ENCODE data around the gene ITIH1.
A peak's percentile ranks its signal among the peaks of the same experiment; 100 is the strongest.

The ITIH1 gene

GRCh38 chr3:52809149-52809548, 31.8 kb downstream of the ITIH1 start:
- DNase-seq (ENCODE audit: low read depth), result no peak
- Histone ChIP-seq H3K27me3 (replicated peaks; ENCODE audit: control insufficient read depth, insufficient read depth, low read length) (peaks cover 31% of the 10 kb centered on the region), H3K9me3 (ENCODE audit: control insufficient read depth, low read length) (no peaks in the 10 kb centered on the region), H3K9ac (ENCODE audit: low read length) (no peak overlapping the region), H3K4me3 (ENCODE audit: low read length) (no peak overlapping the region), H3K36me3 (ENCODE audit: control insufficient read depth, insufficient read depth, low read length, severe bottlenecking) (no peaks in the 10 kb centered on the region), H3K4me1 (ENCODE audit: control insufficient read depth, insufficient read depth, low read length) (no peaks in the 10 kb centered on the region)

DNA sequence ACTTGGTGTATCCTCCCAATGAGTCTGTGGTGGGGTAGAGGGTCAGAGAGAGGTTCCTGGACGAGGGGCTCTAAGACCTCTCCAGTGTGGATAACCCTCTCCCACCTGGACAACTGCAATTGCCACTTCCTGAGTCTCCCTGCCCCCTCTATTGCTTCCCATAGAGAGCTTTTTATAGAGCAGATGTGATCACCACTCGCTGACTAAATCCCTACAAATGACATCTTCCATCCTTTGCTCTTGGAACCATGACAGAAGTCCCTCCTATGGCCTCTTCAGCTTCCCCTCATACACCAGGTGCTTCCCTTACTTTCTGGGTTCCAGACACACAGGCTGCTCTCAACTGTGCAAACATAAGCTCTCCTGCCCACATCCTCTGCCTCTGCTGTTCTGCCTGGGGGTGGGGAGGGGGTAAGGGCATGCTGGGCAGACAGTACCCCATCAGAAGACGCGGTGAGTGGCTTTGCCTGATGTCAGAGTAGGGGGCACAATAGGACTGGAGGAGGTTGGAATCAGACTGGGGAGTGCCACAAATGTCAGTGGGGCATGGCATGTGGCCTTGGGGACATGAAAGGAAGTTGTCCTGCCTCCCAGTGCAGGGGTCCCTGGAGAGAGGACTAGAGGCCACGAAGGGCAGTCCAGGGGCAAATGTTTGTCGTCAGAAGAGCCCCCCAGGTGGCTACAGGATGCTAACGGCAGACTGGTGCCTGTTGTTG, 32.4 kb downstream of the ITIH1 start:
- Histone ChIP-seq H3K4me1 (ENCODE audit: control insufficient read depth, insufficient read depth, low read length) (no peaks in the 10 kb centered on the region), H3K36me3 (ENCODE audit: control insufficient read depth, insufficient read depth, low read length, severe bottlenecking) (no peaks in the 10 kb centered on the region), H3K9ac (ENCODE audit: low read length) (no peak overlapping the region), H3K9me3 (ENCODE audit: control insufficient read depth, low read length) (no peaks in the 10 kb centered on the region), H3K4me3 (ENCODE audit: low read length) (no peak overlapping the region), H3K27me3 (replicated peaks; ENCODE audit: control insufficient read depth, insufficient read depth, low read length) (peaks cover 35% of the 10 kb centered on the region)
- DNase-seq (ENCODE audit: low read depth), result no peak

- Histone ChIP-seq H3K4me3 (ENCODE audit: low read length) (no peak overlapping the region), H3K9ac (ENCODE audit: low read length) (no peak overlapping the region), H3K4me1 (ENCODE audit: control insufficient read depth, insufficient read depth, low read length) (no peaks in the 10 kb centered on the region), H3K27me3 (replicated peaks; ENCODE audit: control insufficient read depth, insufficient read depth, low read length) (peaks cover 35% of the 10 kb centered on the region), H3K36me3 (ENCODE audit: control insufficient read depth, insufficient read depth, low read length, severe bottlenecking) (no peaks in the 10 kb centered on the region), H3K9me3 (ENCODE audit: control insufficient read depth, low read length) (no peaks in the 10 kb centered on the region)
- no peak for DNase-seq (ENCODE audit: low read depth)
Measured at GRCh38 chr3:52810923-52811322, 33.5 kb downstream of the ITIH1 start.

- Histone ChIP-seq H3K4me3 (ENCODE audit: low read length) (no peak overlapping the region), H3K9me3 (ENCODE audit: control insufficient read depth, low read length) (no peaks in the 10 kb centered on the region), H3K9ac (ENCODE audit: low read length) (no peak overlapping the region), H3K27me3 (replicated peaks; ENCODE audit: control insufficient read depth, insufficient read depth, low read length) (peaks cover 37% of the 10 kb centered on the region), H3K4me1 (ENCODE audit: control insufficient read depth, insufficient read depth, low read length) (no peaks in the 10 kb centered on the region), H3K36me3 (ENCODE audit: control insufficient read depth, insufficient read depth, low read length, severe bottlenecking) (no peaks in the 10 kb centered on the region)
- DNase-seq (ENCODE audit: low read depth), result no peak
Measured at GRCh38 chr3:52811452-52812011, 34.1 kb downstream of the ITIH1 start.

GRCh38 chr3:52813810-52814209, 36.4 kb downstream of the ITIH1 start:
- no peak overlapping the region for H3K9ac ChIP-seq (ENCODE audit: low read length)
- H3K27me3 ChIP-seq (replicated peaks; ENCODE audit: control insufficient read depth, insufficient read depth, low read length), result peaks cover 28% of the 10 kb centered on the region
- no peaks in the 10 kb centered on the region for H3K36me3 ChIP-seq (ENCODE audit: control insufficient read depth, insufficient read depth, low read length, severe bottlenecking)
- no peak overlapping the region for H3K4me3 ChIP-seq (ENCODE audit: low read length)
- H3K4me1 ChIP-seq (ENCODE audit: control insufficient read depth, insufficient read depth, low read length), result no peaks in the 10 kb centered on the region
- no peak for DNase-seq (ENCODE audit: low read depth)
- H3K9me3 ChIP-seq (ENCODE audit: control insufficient read depth, low read length), result no peaks in the 10 kb centered on the region

DNA sequence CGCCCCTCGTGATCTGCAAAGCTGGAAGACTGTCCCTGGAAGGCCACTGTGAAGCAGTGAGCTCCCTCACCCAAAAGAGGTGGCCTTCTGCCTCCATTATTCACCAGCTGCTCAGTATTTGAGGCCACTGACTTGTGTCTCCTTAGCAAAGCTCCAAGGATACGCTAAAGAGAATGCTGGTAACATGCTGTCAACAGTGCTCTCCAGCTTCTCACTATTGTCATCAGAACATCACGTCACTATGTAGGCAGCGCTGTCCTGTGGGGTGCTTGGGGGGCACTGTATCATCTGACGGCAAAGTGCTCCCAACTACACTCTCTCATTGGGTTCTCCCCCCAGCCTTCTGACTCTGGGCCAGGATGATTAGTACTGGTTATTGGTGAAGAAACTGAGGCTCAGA, 38.8 kb downstream of the ITIH1 start:
- Histone ChIP-seq H3K36me3 (ENCODE audit: control insufficient read depth, insufficient read depth, low read length, severe bottlenecking) (no peaks in the 10 kb centered on the region), H3K4me3 (ENCODE audit: low read length) (no peak overlapping the region), H3K9me3 (ENCODE audit: control insufficient read depth, low read length) (no peaks in the 10 kb centered on the region), H3K9ac (ENCODE audit: low read length) (no peak overlapping the region), H3K27me3 (replicated peaks; ENCODE audit: control insufficient read depth, insufficient read depth, low read length) (peaks cover 17% of the 10 kb centered on the region), H3K4me1 (ENCODE audit: control insufficient read depth, insufficient read depth, low read length) (no peaks in the 10 kb centered on the region)
- DNase-seq (ENCODE audit: low read depth), result no peak

DNA sequence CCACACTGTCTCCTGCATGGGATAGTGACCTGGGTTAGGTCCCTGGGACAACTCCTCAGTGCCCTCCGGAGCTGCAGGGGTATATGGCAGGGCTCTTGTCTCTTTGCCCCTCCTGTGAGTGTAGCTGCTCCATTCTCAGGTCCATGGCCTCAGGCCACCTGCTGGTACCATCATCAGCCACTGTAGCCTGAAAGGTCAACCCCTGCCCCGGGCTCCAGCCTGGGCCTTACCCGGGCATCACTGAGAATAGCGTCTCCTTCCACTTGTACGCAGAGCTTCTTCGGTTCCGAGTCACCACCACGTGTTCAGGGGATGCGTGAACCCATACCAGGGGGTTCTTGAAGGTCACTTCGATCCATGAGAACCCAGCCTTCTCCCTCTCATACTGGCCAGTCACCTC, 39.3 kb downstream of the ITIH1 start:
- H3K9ac ChIP-seq (ENCODE audit: low read length), result no peak overlapping the region
- peaks cover 20% of the 10 kb centered on the region for H3K27me3 ChIP-seq (replicated peaks; ENCODE audit: control insufficient read depth, insufficient read depth, low read length)
- no peaks in the 10 kb centered on the region for H3K9me3 ChIP-seq (ENCODE audit: control insufficient read depth, low read length)
- no peaks in the 10 kb centered on the region for H3K4me1 ChIP-seq (ENCODE audit: control insufficient read depth, insufficient read depth, low read length)
- no peak overlapping the region for H3K4me3 ChIP-seq (ENCODE audit: low read length)
- no peaks in the 10 kb centered on the region for H3K36me3 ChIP-seq (ENCODE audit: control insufficient read depth, insufficient read depth, low read length, severe bottlenecking)
- no peak for DNase-seq (ENCODE audit: low read depth)

- no peaks in the 10 kb centered on the region for H3K9me3 ChIP-seq (ENCODE audit: control insufficient read depth, low read length)
- peaks cover 21% of the 10 kb centered on the region for H3K27me3 ChIP-seq (replicated peaks; ENCODE audit: control insufficient read depth, insufficient read depth, low read length)
- no peak for DNase-seq (ENCODE audit: low read depth)
- no peaks in the 10 kb centered on the region for H3K4me1 ChIP-seq (ENCODE audit: control insufficient read depth, insufficient read depth, low read length)
- H3K36me3 ChIP-seq (ENCODE audit: control insufficient read depth, insufficient read depth, low read length, severe bottlenecking), result no peaks in the 10 kb centered on the region
- no peak overlapping the region for H3K4me3 ChIP-seq (ENCODE audit: low read length)
- H3K9ac ChIP-seq (ENCODE audit: low read length), result no peak overlapping the region
Measured at GRCh38 chr3:52817221-52817620, 39.8 kb downstream of the ITIH1 start.

- Histone ChIP-seq H3K9ac (ENCODE audit: low read length) (no peak overlapping the region), H3K4me3 (ENCODE audit: low read length) (no peak overlapping the region), H3K9me3 (ENCODE audit: control insufficient read depth, low read length) (no peaks in the 10 kb centered on the region), H3K27me3 (replicated peaks; ENCODE audit: control insufficient read depth, insufficient read depth, low read length) (peaks cover 21% of the 10 kb centered on the region), H3K4me1 (ENCODE audit: control insufficient read depth, insufficient read depth, low read length) (no peaks in the 10 kb centered on the region), H3K36me3 (ENCODE audit: control insufficient read depth, insufficient read depth, low read length, severe bottlenecking) (no peaks in the 10 kb centered on the region)
- no peak for DNase-seq (ENCODE audit: low read depth)
Measured at GRCh38 chr3:52817860-52818259, 40.5 kb downstream of the ITIH1 start.

GRCh38 chr3:52819936-52820335, 42.5 kb downstream of the ITIH1 start:
- no peak for DNase-seq (ENCODE audit: low read depth)
- H3K36me3 ChIP-seq (ENCODE audit: control insufficient read depth, insufficient read depth, low read length, severe bottlenecking), result no peaks in the 10 kb centered on the region
- H3K9ac ChIP-seq (ENCODE audit: low read length), result no peak overlapping the region

GRCh38 chr3:52820736-52821135, 43.3 kb downstream of the ITIH1 start:
- Histone ChIP-seq H3K4me3 (ENCODE audit: low read length) (no peak overlapping the region), H3K4me1 (ENCODE audit: control insufficient read depth, insufficient read depth, low read length) (no peaks in the 10 kb centered on the region), H3K27me3 (replicated peaks; ENCODE audit: control insufficient read depth, insufficient read depth, low read length) (peaks cover 15% of the 10 kb centered on the region), H3K9me3 (ENCODE audit: control insufficient read depth, low read length) (no peaks in the 10 kb centered on the region), H3K9ac (ENCODE audit: low read length) (no peak overlapping the region), H3K36me3 (ENCODE audit: control insufficient read depth, insufficient read depth, low read length, severe bottlenecking) (no peaks in the 10 kb centered on the region)
- DNase-seq (ENCODE audit: low read depth), result peak; percentile 40

More at GRCh38 chr3:52819936-52820335, 42.5 kb downstream of the ITIH1 start:
- Histone ChIP-seq H3K4me3 (ENCODE audit: low read length) (no peak overlapping the region), H3K9me3 (ENCODE audit: control insufficient read depth, low read length) (no peaks in the 10 kb centered on the region), H3K4me1 (ENCODE audit: control insufficient read depth, insufficient read depth, low read length) (no peaks in the 10 kb centered on the region), H3K27me3 (replicated peaks; ENCODE audit: control insufficient read depth, insufficient read depth, low read length) (peaks cover 15% of the 10 kb centered on the region)

- Histone ChIP-seq H3K4me3 (ENCODE audit: low read length) (no peak overlapping the region), H3K9me3 (ENCODE audit: control insufficient read depth, low read length) (no peaks in the 10 kb centered on the region), H3K9ac (ENCODE audit: low read length) (no peak overlapping the region), H3K36me3 (ENCODE audit: control insufficient read depth, insufficient read depth, low read length, severe bottlenecking) (no peaks in the 10 kb centered on the region), H3K4me1 (ENCODE audit: control insufficient read depth, insufficient read depth, low read length) (no peaks in the 10 kb centered on the region), H3K27me3 (replicated peaks; ENCODE audit: control insufficient read depth, insufficient read depth, low read length) (peaks cover 5% of the 10 kb centered on the region)
- DNase-seq (ENCODE audit: low read depth), result no peak
Measured at GRCh38 chr3:52822363-52822762, 45.0 kb downstream of the ITIH1 start.

Data from adipocyte (in vitro differentiated cells).